Measurements from ENCODE around the gene MOB1A.
"Not testable (repeated sequence)": the region's sequence is repeated elsewhere in the genome, so short reads cannot be mapped to it uniquely, and the experiment has no call there.

The MOB1A gene

GRCh38 chr2:74148457-74149246 is 30.0 kb downstream of the MOB1A start:
- no peak for DNase-seq

- DNase-seq: peak; percentile 94
Measured at GRCh38 chr2:74147727-74148456, 30.8 kb downstream of the MOB1A start, which contains the start of gene BOLA3. BOLA3 (minus strand) TSS chr2:74147912; CDS start chr2:74147874, 38 bp downstream.

- peak; percentile 56 for DNase-seq
Measured at GRCh38 chr2:74146929-74147726, 31.6 kb downstream of the MOB1A start.

- DNase-seq: no peak
Measured at GRCh38 chr2:74142340-74142739, 36.3 kb downstream of the MOB1A start.

GRCh38 chr2:74138600-74139323 is 39.9 kb downstream of the MOB1A start:
- DNase-seq: no peak

- DNase-seq: no peak
Measured at GRCh38 chr2:74137651-74138599, 40.8 kb downstream of the MOB1A start.

- DNase-seq: no peak
Measured at GRCh38 chr2:74131901-74132300, 46.8 kb downstream of the MOB1A start.

GRCh38 chr2:74130211-74130995 is 48.3 kb downstream of the MOB1A start:
- DNase-seq: no peak

GRCh38 chr2:74128206-74128605 is 50.5 kb downstream of the MOB1A start:
- no peak for DNase-seq

GRCh38 chr2:74123955-74124354 is 54.7 kb downstream of the MOB1A start:
- DNase-seq: not testable (repeated sequence)

GRCh38 chr2:74121846-74122245 is 56.8 kb downstream of the MOB1A start:
- DNase-seq: not testable (repeated sequence)

- peak; percentile 90 for DNase-seq
Measured at GRCh38 chr2:74119912-74120825, 58.5 kb downstream of the MOB1A start.

- no peak for DNase-seq
Measured at GRCh38 chr2:74119339-74119738, 59.3 kb downstream of the MOB1A start.

- DNase-seq: no peak
Measured at GRCh38 chr2:74111380-74111779, 67.3 kb downstream of the MOB1A start.

GRCh38 chr2:74110537-74110936 is 68.1 kb downstream of the MOB1A start:
- no peak for DNase-seq

GRCh38 chr2:74109551-74109950 is 69.1 kb downstream of the MOB1A start:
- DNase-seq: peak; percentile 36

GRCh38 chr2:74107071-74107470 is 71.6 kb downstream of the MOB1A start:
- DNase-seq: no peak

- DNase-seq: no peak
Measured at GRCh38 chr2:74105413-74105812, 73.3 kb downstream of the MOB1A start.

- DNase-seq: no peak
Measured at GRCh38 chr2:74104839-74105238, 73.8 kb downstream of the MOB1A start.

Data from activated CD4-positive, alpha-beta T cell treated with anti-CD3 and anti-CD28 coated beads, Interleukin-10, Interleukin-2, amounts not matched to agents 100 ng/mL and 50 ng/mL, durations not matched to agents 16 hours and 8 hours (primary cell).